ENCODE results near the gene RAC2.

GRCh38 chr22:37226087-37226486 is 18.0 kb downstream of the RAC2 start:
- TF ChIP-seq CTCF (IDR thresholded peaks at IDR 0.05) (no peak), POLR2A (IDR thresholded peaks at IDR 0.05) (no peak)
